ENCODE measurements around the gene GCK.

The GCK gene

GRCh38 chr7:44189286-44189992 lies at the start of gene GCK:
GCK (minus strand) TSS chr7:44189439; CDS start chr7:44188953, 486 bp downstream.
- no peak for DNase-seq (ENCODE audit: low read depth in 2 of 2)

GRCh38 chr7:44238116-44238695 lies 49.0 kb upstream of the GCK start:
- DNase-seq (ENCODE audit: low read depth in 2 of 2), result no peak

- no peak for DNase-seq (ENCODE audit: low read depth in 2 of 2)
These were observed 48.5 kb upstream of the GCK start for GRCh38 chr7:44237696-44238095.

- no peak for DNase-seq (ENCODE audit: low read depth in 2 of 2)
These were observed 47.1 kb upstream of the GCK start for GRCh38 chr7:44236333-44236728.

GRCh38 chr7:44235582-44236332 lies 46.5 kb upstream of the GCK start:
- DNase-seq (ENCODE audit: low read depth in 2 of 2), result no peak

- DNase-seq (ENCODE audit: low read depth in 2 of 2), result no peak
These were observed 45.8 kb upstream of the GCK start for GRCh38 chr7:44235066-44235465.

GRCh38 chr7:44232901-44233715 lies 43.9 kb upstream of the GCK start:
- DNase-seq (ENCODE audit: low read depth in 2 of 2), result no peak

GRCh38 chr7:44232396-44232795 lies 43.2 kb upstream of the GCK start:
- no peak for DNase-seq (ENCODE audit: low read depth in 2 of 2)

GRCh38 chr7:44231088-44231487 lies 41.8 kb upstream of the GCK start:
- DNase-seq (ENCODE audit: low read depth in 2 of 2), result no peak

GRCh38 chr7:44230286-44230685 lies 41.0 kb upstream of the GCK start:
- no peak for DNase-seq (ENCODE audit: low read depth in 2 of 2)

- DNase-seq (ENCODE audit: low read depth in 2 of 2), result no peak
These were observed 40.4 kb upstream of the GCK start for GRCh38 chr7:44229546-44230105.

GRCh38 chr7:44228571-44229350 lies 39.5 kb upstream of the GCK start:
- DNase-seq (ENCODE audit: low read depth in 2 of 2), result no peak

- no peak for DNase-seq (ENCODE audit: low read depth in 2 of 2)
These were observed 38.7 kb upstream of the GCK start for GRCh38 chr7:44227911-44228310.

- DNase-seq (ENCODE audit: low read depth in 2 of 2), result no peak
These were observed 37.1 kb upstream of the GCK start for GRCh38 chr7:44226396-44226753.

GRCh38 chr7:44225566-44226395 lies 36.5 kb upstream of the GCK start:
- DNase-seq (ENCODE audit: low read depth in 2 of 2), result no peak

- DNase-seq (ENCODE audit: low read depth in 2 of 2), result no peak
These were observed 35.8 kb upstream of the GCK start for GRCh38 chr7:44224974-44225565.

- no peak for DNase-seq (ENCODE audit: low read depth in 2 of 2)
These were observed 35.1 kb upstream of the GCK start for GRCh38 chr7:44224080-44224973.

- DNase-seq (ENCODE audit: low read depth in 2 of 2), result no peak
These were observed 34.3 kb upstream of the GCK start for GRCh38 chr7:44223362-44224079.

Data from stimulated activated CD8-positive, alpha-beta memory T cell treated with anti-CD3 and anti-CD28 coated beads, Interleukin-2, amount 100 ng/mL, for 1 hour (primary cell).